GM18505 (cell line): ENCODE measurements around the gene NFKBIE.

ENCODE experiments used
- ATAC-seq: cut with Tn5 transposase; IDR thresholded peaks from one replicate; pipeline ENCODE4 v1.9.1; 2021; ENCODE audit not compliant: unreplicated experiment
- POLR2A ChIP-seq: IDR thresholded peaks from 4 replicates; pipeline ENCODE4 v1.6.1; 2011; ENCODE audit warnings: borderline replicate concordance; ENCODE audit not compliant: insufficient read depth, insufficient read length; ENCODE audit errors: extremely low read depth

The NFKBIE gene

GRCh38 chr6:44247338-44248302, 17.7 kb downstream of the NFKBIE start:
- no peak for TF ChIP-seq POLR2A
- ATAC-seq, result peak; percentile 28

DNA sequence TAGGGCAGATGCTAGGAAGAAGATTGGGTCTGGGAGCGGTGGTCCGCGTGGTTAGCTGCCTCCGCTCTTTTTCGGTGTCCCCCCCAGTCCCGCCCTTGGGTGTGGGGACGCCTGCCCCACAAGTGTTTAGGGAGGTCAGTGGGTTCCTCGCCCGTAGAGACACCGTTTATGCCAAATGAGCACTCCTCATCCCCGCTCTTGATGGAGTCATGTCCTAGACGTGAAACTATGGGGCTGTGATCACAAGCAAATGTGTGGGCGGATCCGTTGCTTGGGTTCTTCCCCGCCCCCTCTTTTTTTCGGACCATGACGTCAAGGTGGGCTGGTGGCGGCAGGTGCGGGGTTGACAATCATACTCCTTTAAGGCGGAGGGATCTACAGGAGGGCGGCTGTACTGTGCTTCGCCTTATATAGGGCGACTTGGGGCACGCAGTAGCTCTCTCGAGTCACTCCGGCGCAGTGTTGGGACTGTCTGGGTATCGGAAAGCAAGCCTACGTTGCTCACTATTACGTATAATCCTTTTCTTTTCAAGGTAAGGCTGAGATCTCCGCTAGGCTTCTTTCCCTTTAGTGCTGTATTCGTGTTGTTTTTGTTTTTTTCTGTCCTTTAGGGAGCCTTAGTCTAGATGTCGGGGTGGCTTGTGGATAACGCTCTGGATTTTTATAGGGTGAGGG, 18.6 kb downstream of the NFKBIE start, which contains the start of gene HSP90AB1:
Gene HSP90AB1, plus strand, starts transcription at position 439 of the 675 bp plus-strand sequence. CDS start 1,529 bp downstream, outside the sequence.
- peak; percentile 100 for TF ChIP-seq POLR2A
- peak; percentile 63 for ATAC-seq

DNA sequence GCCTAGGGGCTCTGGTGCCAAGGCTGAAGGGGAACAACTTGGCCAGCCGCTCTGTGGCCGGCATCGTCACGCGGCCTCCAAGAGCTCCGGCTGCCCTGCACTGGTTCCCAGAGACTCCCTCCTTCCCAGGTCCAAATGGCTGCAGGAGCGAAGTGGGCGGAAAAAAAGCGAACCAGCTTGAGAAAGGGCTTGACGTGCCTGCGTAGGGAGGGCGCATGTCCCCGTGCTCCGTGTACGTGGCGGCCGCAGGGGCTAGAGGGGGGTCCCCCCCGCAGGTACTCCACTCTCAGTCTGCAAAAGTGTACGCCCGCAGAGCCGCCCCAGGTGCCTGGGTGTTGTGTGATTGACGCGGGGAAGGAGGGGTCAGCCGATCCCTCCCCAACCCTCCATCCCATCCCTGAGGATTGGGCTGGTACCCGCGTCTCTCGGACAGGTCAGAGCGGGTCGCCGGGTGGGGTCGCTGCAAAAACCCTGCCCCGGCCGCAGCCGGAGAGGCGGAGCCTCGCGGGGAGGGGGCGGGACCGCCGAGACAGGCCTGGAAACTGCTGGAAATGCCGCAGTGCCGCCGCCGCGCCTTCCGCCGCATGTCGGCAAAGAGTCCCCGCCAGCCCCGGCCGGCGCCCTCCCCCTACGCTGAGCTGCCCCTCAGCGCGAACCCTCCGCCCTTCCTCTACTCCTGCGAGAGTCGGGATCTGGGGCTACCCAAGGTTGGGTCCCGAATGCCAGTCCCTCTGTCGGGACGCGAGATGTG, 19.3 kb downstream of the NFKBIE start:
- peak; percentile 50 for ATAC-seq
- TF ChIP-seq POLR2A, result peak; percentile 38

DNA sequence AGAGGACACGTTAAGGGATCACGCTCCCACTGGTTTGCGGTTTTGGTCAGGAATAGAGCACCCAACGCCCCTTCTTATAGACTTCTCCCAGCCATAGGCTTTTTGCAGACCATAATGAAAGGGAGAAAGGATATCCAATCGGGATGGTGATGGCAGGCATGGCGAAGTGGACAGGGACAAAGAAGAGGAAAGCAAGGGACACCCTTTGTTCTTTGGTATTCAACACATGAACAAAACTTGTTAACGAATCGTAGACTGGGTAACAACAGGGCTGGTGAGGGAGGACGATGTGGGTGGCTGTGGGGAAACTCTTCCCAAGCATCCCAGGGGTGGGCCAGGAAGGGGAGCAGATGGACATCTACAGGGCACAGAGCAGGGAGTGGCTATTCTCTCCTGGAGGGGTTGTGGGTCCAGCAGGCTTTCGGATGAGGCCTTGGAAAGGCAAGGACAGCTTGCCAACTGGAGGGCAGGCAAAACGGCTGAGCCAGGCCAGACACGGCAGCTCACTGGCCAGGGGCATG, 19.9 kb downstream of the NFKBIE start:
- ATAC-seq, result no peak
- no peak for TF ChIP-seq POLR2A

- TF ChIP-seq POLR2A, result no peak
- ATAC-seq, result no peak
Observed at GRCh38 chr6:44243345-44243744, 22.0 kb downstream of the NFKBIE start.

DNA sequence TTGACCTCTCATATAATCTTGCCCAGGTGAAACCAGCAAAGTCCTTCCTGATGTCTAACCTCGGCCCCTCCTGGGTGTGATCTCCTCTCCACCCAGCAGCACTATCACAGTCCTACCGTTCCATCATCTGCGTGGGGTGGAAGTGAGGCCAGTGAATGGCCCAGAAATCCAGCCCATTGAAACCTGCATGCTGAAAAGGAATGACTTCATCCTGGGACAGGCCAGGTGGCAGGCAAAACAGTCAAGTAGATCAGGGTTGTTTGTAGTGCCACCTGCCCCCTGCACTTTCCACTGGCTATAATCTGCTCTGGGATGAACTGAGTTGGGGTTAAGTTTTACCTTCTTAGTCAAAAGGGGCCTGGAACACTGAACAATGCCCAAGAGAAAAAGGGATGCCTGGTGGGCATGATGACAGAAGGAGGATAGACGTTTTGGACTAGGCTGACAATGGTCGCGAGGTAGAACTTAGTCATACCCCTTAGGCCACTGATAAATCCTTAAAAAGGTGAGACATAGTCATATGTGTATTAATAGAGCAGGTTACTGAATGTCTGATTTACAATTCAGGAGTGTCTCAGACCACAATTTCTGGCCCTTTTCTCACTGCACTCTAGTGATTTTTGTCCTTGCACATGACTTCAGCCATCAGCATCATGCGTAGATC, 26.5 kb downstream of the NFKBIE start:
- no peak for TF ChIP-seq POLR2A
- ATAC-seq, result no peak

DNA sequence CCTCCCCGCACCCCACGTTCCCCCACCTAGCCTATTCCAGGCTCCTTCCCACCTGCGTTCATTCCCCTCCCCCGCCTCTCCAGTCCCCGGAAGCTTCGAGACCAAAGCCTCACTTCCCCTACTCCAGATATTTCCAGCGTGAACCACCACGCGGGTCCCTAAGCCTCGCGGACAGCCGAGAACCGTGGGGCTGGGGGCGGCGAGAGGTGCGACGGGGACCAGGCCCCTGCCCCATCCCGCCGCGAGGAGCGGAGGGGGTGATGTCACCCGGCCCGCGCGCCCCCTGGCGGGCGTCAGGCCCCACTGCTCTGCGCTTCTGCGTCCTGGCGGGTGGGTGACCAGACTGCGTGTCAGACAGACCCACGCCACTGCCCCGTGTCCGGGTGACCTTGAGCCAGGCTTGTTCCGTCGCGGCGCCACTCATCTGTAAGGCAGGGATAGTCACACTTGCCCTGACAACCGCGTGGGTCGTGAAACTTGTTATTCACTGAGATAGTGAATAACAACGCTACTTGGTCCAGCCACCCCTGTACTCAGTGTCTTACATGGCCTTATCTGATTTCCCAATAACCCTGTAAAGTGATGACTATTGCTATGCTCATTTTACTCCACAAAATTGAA, 27.4 kb downstream of the NFKBIE start:
- peak; percentile 73 for ATAC-seq

GRCh38 chr6:44237021-44237812, 28.1 kb downstream of the NFKBIE start:
- TF ChIP-seq POLR2A, result no peak
- ATAC-seq, result peak; percentile 30

More for the DNA sequence above, 27.4 kb downstream of the NFKBIE start:
- no peak for TF ChIP-seq POLR2A

GRCh38 chr6:44235891-44236516, 29.3 kb downstream of the NFKBIE start:
- TF ChIP-seq POLR2A, result no peak
- no peak for ATAC-seq

DNA sequence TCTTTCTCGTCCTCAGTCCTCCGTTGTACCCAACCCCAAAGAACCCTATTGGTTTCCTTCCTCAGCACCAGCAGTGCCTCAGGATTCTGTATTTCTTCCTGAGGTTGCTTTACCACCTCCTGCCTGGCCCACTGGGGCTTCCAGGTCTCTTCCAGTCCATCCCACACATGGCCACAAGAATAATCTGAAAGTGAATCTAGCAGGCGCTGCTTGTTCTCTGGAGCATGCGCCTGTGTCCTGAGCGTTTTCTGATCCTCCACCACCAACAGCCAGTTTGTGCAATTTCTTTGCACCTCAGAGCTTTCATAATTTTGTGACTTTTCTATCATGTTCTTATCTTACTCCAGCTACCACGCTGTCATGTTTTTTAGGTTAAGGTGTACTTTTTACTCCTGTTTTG, 30.1 kb downstream of the NFKBIE start:
- no peak for ATAC-seq
- no peak for TF ChIP-seq POLR2A
